ENCODE data around the gene CADM1. TPM values are rescaled to one million over a fixed set of nuclear protein-coding genes. Genes with fewer than 3 reads are reported as not detected.
A peak's percentile ranks its signal among the peaks of the same experiment; 100 is the strongest.

Gene CADM1
- total and polyA plus RNA-seq, 4 donors: 31.7 to 243 (median 77.9) TPM

DNA sequence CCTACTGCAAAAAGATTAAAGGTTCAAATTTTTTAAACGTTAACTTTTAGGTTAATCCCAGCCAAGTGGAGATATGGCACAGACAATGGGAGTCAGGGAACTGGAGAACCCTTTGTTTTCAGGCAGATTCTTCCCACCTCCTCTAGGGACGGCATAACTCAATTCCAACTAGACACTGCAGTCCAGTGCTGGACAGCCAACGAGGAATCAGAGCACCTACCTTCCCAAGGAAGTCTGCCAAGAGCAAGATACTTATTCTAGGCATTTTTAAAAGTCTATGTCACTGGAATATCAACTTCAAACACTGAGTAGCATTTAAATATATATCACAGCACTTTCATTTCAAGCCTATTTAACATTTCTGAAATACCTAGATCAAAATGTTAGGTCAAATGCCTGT is 7.3 kb downstream of the CADM1 start:
- Histone ChIP-seq H3K9ac (ENCODE audit: insufficient read depth in 1 of 2, low read length in 2 of 2) (no peak overlapping the region), H3K4me3 (no peak overlapping the region), H3K9me3 (ENCODE audit: control insufficient read depth in 4 of 4, insufficient read depth in 3 of 4, low read length in 3 of 4) (no peaks in the 10 kb centered on the region), H3K27me3 (ENCODE audit: control insufficient read depth in 3 of 3, insufficient read depth in 3 of 3, low read length in 2 of 3) (peaks cover 0 to 2% (median 0%) of the 10 kb centered on the region in 3 donors), H3K27ac (ENCODE audit: low read depth in 1 of 2, low read length in 1 of 2) (peak overlapping the region in 1 of 2 donors; percentile 26), H3K4me1 (ENCODE audit: control insufficient read depth in 5 of 5, insufficient read depth in 5 of 5, low read length in 5 of 5) (peaks cover 3 to 14% (median 10%) of the 10 kb centered on the region in 5 donors), H3K36me3 (ENCODE audit: control insufficient read depth in 4 of 4, insufficient read depth in 4 of 4, low read length in 4 of 4) (no peaks in the 10 kb centered on the region)
- no peak for TF ChIP-seq CTCF (IDR thresholded peaks at IDR 0.05; ENCODE audit: control extremely low read depth, extremely low read depth)
- 59 to 78% methylated on average over 3 of the region's 3 CpGs for WGBS, 2 donors
- DNase-seq: no peak
- no peak for ATAC-seq (ENCODE audit: insufficient read depth, low FRiP score)

DNA sequence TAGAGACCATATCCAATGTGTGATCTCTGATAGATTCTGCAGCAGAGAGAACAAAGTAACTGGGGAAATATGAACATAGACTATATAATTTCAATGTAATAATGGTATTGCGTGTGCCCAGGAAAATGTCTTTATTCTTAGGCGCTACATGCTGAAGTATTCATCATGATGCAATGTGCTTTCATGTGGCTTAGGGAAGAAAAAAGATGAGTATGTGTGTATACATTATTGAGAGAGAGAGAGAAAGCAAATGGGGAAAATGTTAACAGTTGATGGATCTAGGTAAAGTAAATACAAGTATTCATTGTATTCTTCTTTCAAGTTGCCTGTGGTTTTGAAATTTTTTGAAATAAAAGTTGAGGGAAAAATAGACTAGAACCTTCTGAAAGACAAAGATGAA is 10.3 kb downstream of the CADM1 start:
- Histone ChIP-seq H3K27ac (ENCODE audit: low read depth in 1 of 2, low read length in 1 of 2) (no peak overlapping the region), H3K9ac (ENCODE audit: insufficient read depth in 1 of 2, low read length in 2 of 2) (no peak overlapping the region), H3K4me1 (ENCODE audit: control insufficient read depth in 5 of 5, insufficient read depth in 5 of 5, low read length in 5 of 5) (peaks cover 0 to 12% (median 1%) of the 10 kb centered on the region in 5 donors), H3K4me3 (no peak overlapping the region), H3K36me3 (ENCODE audit: control insufficient read depth in 4 of 4, insufficient read depth in 4 of 4, low read length in 4 of 4) (no peaks in the 10 kb centered on the region), H3K9me3 (ENCODE audit: control insufficient read depth in 4 of 4, insufficient read depth in 3 of 4, low read length in 3 of 4) (no peaks in the 10 kb centered on the region), H3K27me3 (ENCODE audit: control insufficient read depth in 3 of 3, insufficient read depth in 3 of 3, low read length in 2 of 3) (no peaks in the 10 kb centered on the region)
- 74 to 94% methylated on average over 2 of the region's 2 CpGs for WGBS, 2 donors
- DNase-seq (no peak), ATAC-seq (ENCODE audit: insufficient read depth, low FRiP score) (no peak)
- TF ChIP-seq CTCF (IDR thresholded peaks at IDR 0.05; ENCODE audit: control extremely low read depth, extremely low read depth): no peak

- 47 to 59% methylated on average over 1 of the region's 1 CpG for WGBS, 2 donors
- no peak for TF ChIP-seq CTCF (IDR thresholded peaks at IDR 0.05; ENCODE audit: control extremely low read depth, extremely low read depth)
- Histone ChIP-seq H3K4me1 (ENCODE audit: control insufficient read depth in 5 of 5, insufficient read depth in 5 of 5, low read length in 5 of 5) (peaks cover 0 to 12% (median 1%) of the 10 kb centered on the region in 5 donors), H3K27ac (ENCODE audit: low read depth in 1 of 2, low read length in 1 of 2) (no peak overlapping the region), H3K27me3 (ENCODE audit: control insufficient read depth in 3 of 3, insufficient read depth in 3 of 3, low read length in 2 of 3) (no peaks in the 10 kb centered on the region), H3K36me3 (ENCODE audit: control insufficient read depth in 4 of 4, insufficient read depth in 4 of 4, low read length in 4 of 4) (no peaks in the 10 kb centered on the region), H3K9ac (ENCODE audit: insufficient read depth in 1 of 2, low read length in 2 of 2) (no peak overlapping the region), H3K9me3 (ENCODE audit: control insufficient read depth in 4 of 4, insufficient read depth in 3 of 4, low read length in 3 of 4) (no peaks in the 10 kb centered on the region), H3K4me3 (no peak overlapping the region)
- DNase-seq (no peak), ATAC-seq (ENCODE audit: insufficient read depth, low FRiP score) (peak; percentile 49)
Observed at GRCh38 chr11:115493488-115493887, 10.7 kb downstream of the CADM1 start.

DNA sequence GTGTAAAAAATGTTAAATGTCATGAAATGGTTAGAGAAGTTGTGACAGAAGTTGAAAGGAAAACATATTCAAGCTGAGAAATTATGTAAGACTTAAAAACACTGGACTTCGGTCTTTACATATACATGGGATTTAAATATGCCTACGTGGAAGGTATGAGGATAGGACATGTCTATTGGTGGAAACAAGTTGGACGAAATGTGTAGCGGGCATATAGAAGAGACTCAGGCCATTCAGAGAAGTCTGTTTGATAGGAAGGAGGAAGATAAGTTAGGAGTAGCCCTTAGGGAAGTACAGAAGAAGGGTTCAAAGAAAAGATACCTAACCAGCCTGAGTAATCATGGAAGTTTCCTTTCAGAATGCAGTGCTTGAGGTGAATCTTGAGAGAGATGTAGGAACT is 14.7 kb downstream of the CADM1 start:
- peaks cover 0 to 9% (median 0%) of the 10 kb centered on the region in 5 donors for H3K4me1 ChIP-seq (ENCODE audit: control insufficient read depth in 5 of 5, insufficient read depth in 5 of 5, low read length in 5 of 5)
- no peak for DNase-seq
- no peak for ATAC-seq (ENCODE audit: insufficient read depth, low FRiP score)
- no peak overlapping the region for H3K4me3 ChIP-seq
- H3K9me3 ChIP-seq (ENCODE audit: control insufficient read depth in 4 of 4, insufficient read depth in 3 of 4, low read length in 3 of 4): no peaks in the 10 kb centered on the region
- no peak overlapping the region for H3K27ac ChIP-seq (ENCODE audit: low read depth in 1 of 2, low read length in 1 of 2)
- H3K9ac ChIP-seq (ENCODE audit: insufficient read depth in 1 of 2, low read length in 2 of 2): no peak overlapping the region
- TF ChIP-seq CTCF (IDR thresholded peaks at IDR 0.05; ENCODE audit: control extremely low read depth, extremely low read depth): no peak
- WGBS, 2 donors: 81 to 91% methylated on average over 4 of the region's 4 CpGs
- H3K36me3 ChIP-seq (ENCODE audit: control insufficient read depth in 4 of 4, insufficient read depth in 4 of 4, low read length in 4 of 4): no peaks in the 10 kb centered on the region
- no peaks in the 10 kb centered on the region for H3K27me3 ChIP-seq (ENCODE audit: control insufficient read depth in 3 of 3, insufficient read depth in 3 of 3, low read length in 2 of 3)
